Measurements from ENCODE around the gene RRAGB. TPM values are rescaled to one million over a fixed set of nuclear protein-coding genes. Genes with fewer than 3 reads are reported as not detected.
A peak's percentile ranks its signal among the peaks of the same experiment; 100 is the strongest.
"Not testable (repeated sequence)": the region's sequence is repeated elsewhere in the genome, so short reads cannot be mapped to it uniquely, and the experiment has no call there.

Gene RRAGB, protein sequence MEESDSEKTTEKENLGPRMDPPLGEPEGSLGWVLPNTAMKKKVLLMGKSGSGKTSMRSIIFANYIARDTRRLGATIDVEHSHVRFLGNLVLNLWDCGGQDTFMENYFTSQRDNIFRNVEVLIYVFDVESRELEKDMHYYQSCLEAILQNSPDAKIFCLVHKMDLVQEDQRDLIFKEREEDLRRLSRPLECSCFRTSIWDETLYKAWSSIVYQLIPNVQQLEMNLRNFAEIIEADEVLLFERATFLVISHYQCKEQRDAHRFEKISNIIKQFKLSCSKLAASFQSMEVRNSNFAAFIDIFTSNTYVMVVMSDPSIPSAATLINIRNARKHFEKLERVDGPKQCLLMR
- total RNA-seq, result 1 to 10 TPM; 4.9 to 5.3 TPM

DNA sequence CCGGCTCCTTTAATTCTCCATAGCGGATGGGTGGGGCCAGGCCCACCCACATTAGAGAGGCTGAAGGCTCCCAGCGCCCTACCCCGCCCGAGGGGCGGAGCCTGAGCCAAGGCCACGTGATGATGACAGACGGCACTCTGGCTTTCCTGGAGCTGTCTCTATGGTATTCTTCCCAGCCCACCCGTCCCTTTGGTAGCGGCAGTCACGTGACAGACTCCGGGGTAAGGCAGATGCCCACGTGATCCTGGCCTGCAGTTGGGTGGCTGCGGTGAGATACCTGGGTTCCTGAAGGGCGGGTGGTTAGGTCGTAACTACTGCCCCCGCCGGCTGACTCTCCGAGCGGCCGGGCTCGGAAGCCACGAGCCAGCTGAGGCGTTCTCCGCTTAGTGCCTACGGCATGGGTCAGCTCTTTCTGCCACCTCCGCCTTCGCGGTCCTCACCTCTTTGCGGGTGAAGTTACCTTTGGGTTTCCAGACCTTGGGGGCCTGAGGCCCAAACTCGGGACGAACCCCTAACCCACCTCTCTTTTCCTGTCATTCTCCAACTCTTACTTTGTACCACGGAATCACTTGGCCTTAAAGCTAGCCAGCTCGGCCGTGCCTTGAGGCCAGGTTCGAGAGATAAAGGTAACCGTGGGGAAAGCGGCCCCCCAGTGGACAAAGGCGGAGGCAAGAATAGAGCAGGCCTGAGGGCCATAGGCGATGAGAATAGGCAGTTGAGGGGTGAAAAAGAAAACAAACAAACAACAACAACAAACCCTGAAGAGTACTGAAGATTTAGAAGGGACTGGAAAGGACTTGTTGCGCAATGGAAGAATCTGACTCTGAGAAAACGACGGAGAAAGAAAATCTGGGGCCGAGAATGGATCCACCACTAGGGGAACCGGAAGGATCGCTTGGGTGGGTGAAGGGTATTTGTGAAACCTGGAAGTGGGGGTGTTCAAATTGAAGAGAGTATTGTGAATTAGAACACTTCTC, at the start of gene RRAGB:
Gene RRAGB, plus strand, starts transcription at position 229 of the 977 bp plus-strand sequence. Its CDS starts 579 bp downstream, at position 808.
- ChIA-PET CTCF (interaction anchor here (0.7 to 1.9 kb wide), 9 partner anchors 15 to 1010 kb away, joined by 3 to 14 read pairs (median 4); partner anchors contain the start of genes MAGEH1 and USP51), POLR2A (interaction anchor here (0.6 to 1.3 kb wide), 2 partner anchors 229 to 1973 kb away, joined by 3 read pairs; no protein-coding TSS in a partner anchor)
- Mint-ChIP-seq H3K27ac (peak within 1 kb of the TSS; percentile 87), H3K36me3 (peaks cover 16% of the 10 kb centered on the region), H3K9me3 (no peaks in the 10 kb centered on the region), H3K4me3 (peak within 1 kb of the TSS; percentile 83), H3K4me1 (ENCODE audit: low read depth) (peaks cover 35% of the 10 kb centered on the region), H3K27me3 (no peaks in the 10 kb centered on the region)
- DNase-seq, result peak; percentile 93
- intact Hi-C loops (cut with micrococcal nuclease), result loop anchor here (1.0 to 10.0 kb wide), 3 partner anchors 190 to 847 kb away; partner anchors contain the start of gene UBQLN2

DNA sequence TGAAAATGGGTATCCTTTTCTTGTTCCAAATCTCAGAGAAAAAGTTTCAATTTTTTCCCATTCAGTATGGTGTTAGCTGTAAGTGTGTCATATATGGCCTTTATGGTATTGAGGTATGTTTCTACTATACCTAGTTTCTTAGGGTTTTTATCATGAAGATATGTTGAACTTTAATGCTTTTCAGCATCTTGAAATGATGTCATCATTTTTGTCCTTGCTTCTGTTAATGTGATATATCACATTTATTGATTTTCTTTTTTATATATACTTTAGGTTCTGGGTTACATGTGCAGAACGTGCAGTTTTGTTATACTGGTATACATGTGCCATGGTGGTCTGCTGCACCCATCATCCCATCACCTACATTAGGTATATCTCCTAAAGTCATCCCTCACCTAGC, 49.5 kb upstream of the RRAGB start:
- no peaks in the 10 kb centered on the region for H3K4me1 Mint-ChIP-seq (ENCODE audit: low read depth)
- H3K9me3 Mint-ChIP-seq, result peaks cover 7% of the 10 kb centered on the region
- intact Hi-C loops (cut with micrococcal nuclease), result no loop called here
- no peak overlapping the region for H3K27ac Mint-ChIP-seq
- H3K36me3 Mint-ChIP-seq, result no peaks in the 10 kb centered on the region
- POLR2A ChIA-PET, result no interaction called here
- no peaks in the 10 kb centered on the region for H3K27me3 Mint-ChIP-seq
- H3K4me3 Mint-ChIP-seq, result no peak overlapping the region
- DNase-seq, result no peak
- CTCF ChIA-PET, result no interaction called here

DNA sequence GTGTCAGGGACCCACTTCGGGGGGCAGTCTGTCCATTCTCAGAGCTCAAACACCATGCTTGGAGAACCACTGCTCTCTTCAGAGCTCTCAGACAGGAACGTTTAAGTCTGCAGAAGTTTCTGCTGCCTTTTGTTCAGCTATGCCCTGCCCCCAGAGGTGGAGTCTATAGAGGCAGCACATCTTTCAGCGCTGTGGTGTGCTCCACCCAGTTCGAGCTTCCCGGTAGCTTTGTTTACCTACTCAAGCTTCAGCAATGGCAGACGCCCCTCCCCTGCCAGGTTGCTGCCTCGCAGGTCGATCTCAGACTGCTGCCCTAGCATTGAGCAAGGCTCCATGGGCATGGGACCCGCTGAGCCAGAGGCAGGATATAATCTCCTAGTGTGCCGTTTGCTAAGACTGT, 29.0 kb upstream of the RRAGB start:
- POLR2A ChIA-PET; H3K4me3 Mint-ChIP-seq; CTCF ChIA-PET; H3K27me3 Mint-ChIP-seq; H3K4me1 Mint-ChIP-seq (ENCODE audit: low read depth); H3K9me3 Mint-ChIP-seq; H3K36me3 Mint-ChIP-seq; H3K27ac Mint-ChIP-seq; intact Hi-C loops (cut with micrococcal nuclease); DNase-seq: not testable (repeated sequence)

DNA sequence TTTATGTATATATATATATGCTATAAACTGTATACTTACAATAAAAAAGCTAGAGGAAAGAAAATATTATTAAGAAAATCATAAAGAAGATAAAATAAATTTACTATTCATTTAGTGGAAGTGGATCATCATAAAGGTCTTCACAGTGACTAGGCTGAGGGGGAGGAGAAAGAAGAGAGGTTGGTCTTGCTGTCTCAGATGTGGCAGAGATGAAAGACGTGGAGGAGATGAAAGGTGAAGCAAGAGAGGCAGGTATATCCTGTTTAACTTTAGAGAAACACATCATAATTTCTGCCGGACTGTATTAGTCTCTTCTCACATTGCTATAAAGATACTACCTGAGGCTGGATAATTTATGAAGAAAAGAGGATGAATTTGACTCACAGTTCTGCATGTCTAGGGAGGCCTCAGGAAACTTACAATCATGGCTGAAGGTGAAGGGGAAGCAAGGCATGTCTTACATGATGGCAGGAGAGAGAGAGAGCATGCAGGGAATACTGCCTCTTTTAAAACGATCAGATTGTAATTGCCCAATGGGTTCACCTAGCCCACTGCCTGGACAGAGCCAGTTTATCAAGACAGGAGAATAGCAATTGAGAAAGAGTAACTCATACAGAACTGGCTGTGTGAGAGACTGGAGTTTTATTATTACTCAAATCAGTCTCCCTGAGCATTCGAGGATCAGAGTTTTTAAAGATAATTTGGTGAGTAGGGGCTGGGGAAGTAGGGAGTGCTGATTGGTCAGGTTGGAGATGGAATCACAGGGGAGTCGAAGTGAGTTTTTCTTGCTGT, 22.1 kb upstream of the RRAGB start:
- ChIA-PET POLR2A (no interaction called here), CTCF (no interaction called here)
- H3K9me3 Mint-ChIP-seq, result no peaks in the 10 kb centered on the region
- H3K36me3 Mint-ChIP-seq, result no peaks in the 10 kb centered on the region
- peak overlapping the region; percentile 75 for H3K27ac Mint-ChIP-seq
- DNase-seq, result no peak
- H3K4me1 Mint-ChIP-seq (ENCODE audit: low read depth), result peaks cover 27% of the 10 kb centered on the region
- intact Hi-C loops (cut with micrococcal nuclease), result no loop called here
- H3K27me3 Mint-ChIP-seq, result no peaks in the 10 kb centered on the region
- no peak overlapping the region for H3K4me3 Mint-ChIP-seq

DNA sequence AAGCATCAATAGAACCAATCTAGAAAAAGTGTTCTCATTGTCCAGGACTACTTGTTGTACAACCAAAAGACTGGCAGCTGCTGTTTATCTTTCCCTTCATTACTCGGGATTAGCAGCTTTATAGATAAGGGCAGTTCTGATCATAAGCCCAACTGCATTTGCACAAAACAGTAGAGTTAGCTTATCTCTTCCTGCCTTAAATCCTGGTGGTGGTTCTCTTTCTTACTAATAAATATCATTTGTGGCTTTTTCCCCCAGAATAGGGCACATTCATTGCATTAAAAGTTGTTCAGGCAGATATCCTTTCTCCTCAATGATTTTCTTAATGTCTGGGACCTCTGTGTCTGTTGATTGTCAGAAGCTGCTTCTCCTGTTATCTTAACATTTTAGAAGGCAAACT, 20.2 kb upstream of the RRAGB start:
- Mint-ChIP-seq H3K27ac (no peak overlapping the region), H3K4me1 (ENCODE audit: low read depth) (peaks cover 27% of the 10 kb centered on the region), H3K27me3 (no peaks in the 10 kb centered on the region), H3K4me3 (no peak overlapping the region), H3K36me3 (no peaks in the 10 kb centered on the region), H3K9me3 (no peaks in the 10 kb centered on the region)
- POLR2A ChIA-PET, result no interaction called here
- CTCF ChIA-PET, result interaction anchor here (0.6 kb wide), 1 partner anchor 1867 kb away, joined by 3 read pairs; no protein-coding TSS in a partner anchor
- intact Hi-C loops (cut with micrococcal nuclease), result no loop called here
- DNase-seq, result no peak

DNA sequence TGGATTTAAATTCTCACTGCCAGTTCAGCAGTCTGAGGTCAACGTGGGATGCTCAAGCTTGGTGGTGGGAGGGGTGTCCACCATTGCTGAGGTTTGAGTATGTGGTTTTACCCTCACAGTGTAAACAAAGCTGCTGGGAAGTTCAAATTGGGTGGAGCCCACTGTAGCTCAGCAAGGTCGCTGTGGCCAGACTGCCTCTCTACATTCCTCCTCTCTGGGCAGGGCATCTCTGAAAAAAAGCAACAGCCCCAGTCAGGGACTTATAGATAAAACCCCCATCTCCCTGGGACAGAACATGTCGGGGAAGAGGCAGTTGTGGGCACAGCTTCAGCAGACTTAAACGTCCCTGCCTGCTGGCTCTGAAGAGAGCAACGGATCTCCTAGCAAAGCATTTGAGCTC, 14.9 kb upstream of the RRAGB start:
- intact Hi-C loops (cut with micrococcal nuclease), result no loop called here
- no peak overlapping the region for H3K27ac Mint-ChIP-seq
- H3K4me3 Mint-ChIP-seq, result no peak overlapping the region
- no peaks in the 10 kb centered on the region for H3K36me3 Mint-ChIP-seq
- ChIA-PET CTCF (interaction anchor here (1.5 kb wide), 1 partner anchor 15 kb away, joined by 3 read pairs; the partner anchor contains the start of gene RRAGB), POLR2A (no interaction called here)
- H3K9me3 Mint-ChIP-seq, result peaks cover 3% of the 10 kb centered on the region
- no peak for DNase-seq
- peaks cover 36% of the 10 kb centered on the region for H3K4me1 Mint-ChIP-seq (ENCODE audit: low read depth)
- no peaks in the 10 kb centered on the region for H3K27me3 Mint-ChIP-seq

DNA sequence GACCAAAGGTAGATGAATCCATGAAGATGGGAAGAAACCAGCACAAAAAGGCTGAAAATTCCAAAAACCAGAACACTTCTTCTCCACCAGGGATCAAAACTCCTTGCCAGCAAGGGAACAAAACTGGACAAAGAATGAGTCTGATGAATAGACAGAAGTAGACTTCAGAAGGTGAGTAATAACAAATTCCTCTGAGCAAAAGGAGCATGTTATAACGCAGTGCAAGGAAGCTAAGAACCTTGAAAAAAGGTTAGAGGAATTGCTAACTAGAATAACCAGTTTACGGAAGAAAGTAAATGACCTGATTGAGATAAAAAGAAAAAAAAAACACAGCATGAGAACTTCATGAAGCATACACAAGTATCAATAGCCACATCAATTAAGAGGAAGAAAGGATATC, 14.1 kb upstream of the RRAGB start:
- POLR2A ChIA-PET; H3K4me3 Mint-ChIP-seq; intact Hi-C loops (cut with micrococcal nuclease); H3K27ac Mint-ChIP-seq; H3K9me3 Mint-ChIP-seq; H3K27me3 Mint-ChIP-seq; H3K36me3 Mint-ChIP-seq; DNase-seq: not testable (repeated sequence)
- CTCF ChIA-PET, result interaction anchor here (1.5 kb wide), 1 partner anchor 14 kb away, joined by 3 read pairs; the partner anchor contains the start of gene RRAGB
- H3K4me1 Mint-ChIP-seq (ENCODE audit: low read depth), result peaks cover 33% of the 10 kb centered on the region

DNA sequence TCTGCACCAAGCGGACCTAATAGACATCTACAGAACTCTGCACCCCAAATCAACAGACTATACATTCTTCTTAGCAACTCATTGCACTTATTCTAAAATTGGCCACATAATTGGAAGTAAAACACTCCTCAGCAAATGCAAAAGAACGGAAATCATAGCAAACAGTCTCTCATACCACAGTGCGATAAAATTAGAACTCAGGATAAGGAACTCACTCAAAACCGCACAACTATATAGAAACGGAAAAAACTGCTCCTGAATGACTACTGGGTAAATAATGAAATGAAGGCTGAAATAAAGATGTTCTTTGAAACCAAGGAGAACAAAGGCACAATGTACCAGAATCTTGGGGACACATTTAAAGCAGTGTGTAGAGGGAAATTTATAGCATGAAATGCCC, 12.5 kb upstream of the RRAGB start:
- H3K4me3 Mint-ChIP-seq; H3K9me3 Mint-ChIP-seq; intact Hi-C loops (cut with micrococcal nuclease); CTCF ChIA-PET; H3K36me3 Mint-ChIP-seq; POLR2A ChIA-PET; H3K27ac Mint-ChIP-seq; H3K27me3 Mint-ChIP-seq; DNase-seq: not testable (repeated sequence)
- H3K4me1 Mint-ChIP-seq (ENCODE audit: low read depth), result peaks cover 24% of the 10 kb centered on the region

DNA sequence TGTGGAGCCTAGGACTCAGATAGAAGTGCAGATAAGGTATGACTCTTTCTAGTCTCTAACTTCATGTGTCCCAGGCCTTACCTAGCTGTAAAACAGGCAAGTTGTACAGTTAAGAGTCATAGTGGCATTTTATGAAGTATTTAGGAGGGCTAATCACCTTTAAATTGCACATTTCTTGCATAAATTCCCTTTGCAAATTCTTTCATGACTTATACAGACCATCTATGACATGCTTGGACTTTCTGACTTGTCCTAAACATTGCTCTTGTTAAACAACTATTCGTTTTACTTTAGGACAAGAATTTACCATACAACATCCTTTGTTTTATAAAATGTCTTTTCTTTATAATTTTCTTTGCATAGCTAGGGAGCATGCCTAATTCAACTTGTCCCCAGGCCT, 7.8 kb upstream of the RRAGB start:
- intact Hi-C loops (cut with micrococcal nuclease), result loop anchor here (10.0 kb wide), 1 partner anchor 855 kb away; the partner anchor contains the start of gene UBQLN2
- Mint-ChIP-seq H3K9me3 (peaks cover 10% of the 10 kb centered on the region), H3K4me3 (no peak overlapping the region), H3K36me3 (no peaks in the 10 kb centered on the region), H3K27me3 (no peaks in the 10 kb centered on the region), H3K4me1 (ENCODE audit: low read depth) (peaks cover 8% of the 10 kb centered on the region), H3K27ac (no peak overlapping the region)
- ChIA-PET POLR2A (no interaction called here), CTCF (no interaction called here)
- DNase-seq, result no peak

DNA sequence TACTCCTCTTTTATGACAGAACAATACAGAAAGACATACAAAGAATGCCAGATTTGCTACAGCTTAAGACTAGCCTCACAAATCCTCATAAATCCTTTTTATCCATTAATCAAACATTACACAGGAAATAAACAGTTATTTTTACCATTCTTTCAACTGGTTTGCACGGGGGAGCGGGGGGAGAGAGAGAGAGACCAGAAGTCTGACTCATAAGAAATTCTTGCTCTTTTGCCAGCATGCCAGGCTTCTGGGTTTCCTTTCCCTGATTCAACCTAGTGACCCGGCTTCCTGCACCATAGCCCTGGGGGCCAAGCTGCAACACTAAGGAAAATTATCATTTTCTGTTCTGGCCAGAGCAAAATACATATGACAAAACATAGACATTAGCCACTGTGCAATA, 6.8 kb upstream of the RRAGB start:
- no peaks in the 10 kb centered on the region for H3K36me3 Mint-ChIP-seq
- intact Hi-C loops (cut with micrococcal nuclease), result loop anchor here (10.0 kb wide), 1 partner anchor 854 kb away; the partner anchor contains the start of gene UBQLN2
- no peaks in the 10 kb centered on the region for H3K27me3 Mint-ChIP-seq

DNA sequence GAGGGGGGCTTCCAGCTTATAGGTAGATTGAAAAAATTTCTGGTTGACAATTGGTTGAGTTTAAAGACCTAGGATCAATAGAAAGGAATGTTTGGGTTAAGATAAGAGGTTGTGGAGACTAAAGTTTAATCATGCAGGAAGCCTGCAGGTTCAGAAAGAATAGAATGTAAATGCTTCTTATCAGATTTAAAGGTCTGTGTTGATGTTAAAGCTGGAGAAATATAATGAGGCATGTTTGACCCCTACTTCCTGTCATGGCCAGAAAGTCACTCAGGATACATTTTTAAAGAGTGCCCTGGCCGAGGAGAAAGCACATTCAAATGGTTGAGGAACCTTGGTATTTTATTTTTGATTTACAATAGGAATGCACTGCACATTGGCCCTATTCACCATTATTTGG, 3.9 kb upstream of the RRAGB start:
- POLR2A ChIA-PET, result no interaction called here
- H3K27ac Mint-ChIP-seq, result no peak overlapping the region
- no peaks in the 10 kb centered on the region for H3K36me3 Mint-ChIP-seq
- intact Hi-C loops (cut with micrococcal nuclease), result loop anchor here (10.0 kb wide), 1 partner anchor 851 kb away; the partner anchor contains the start of gene UBQLN2
- H3K4me3 Mint-ChIP-seq, result no peak overlapping the region
- H3K9me3 Mint-ChIP-seq, result peaks cover 8% of the 10 kb centered on the region
- CTCF ChIA-PET, result no interaction called here
- peaks cover 14% of the 10 kb centered on the region for H3K4me1 Mint-ChIP-seq (ENCODE audit: low read depth)
- DNase-seq, result no peak
- H3K27me3 Mint-ChIP-seq, result no peaks in the 10 kb centered on the region

More for the DNA sequence above, 6.8 kb upstream of the RRAGB start:
- H3K27ac Mint-ChIP-seq, result no peak overlapping the region
- peaks cover 2% of the 10 kb centered on the region for H3K4me1 Mint-ChIP-seq (ENCODE audit: low read depth)
- no peak overlapping the region for H3K4me3 Mint-ChIP-seq
- no peak for DNase-seq
- POLR2A ChIA-PET, result no interaction called here
- CTCF ChIA-PET, result no interaction called here
- peaks cover 10% of the 10 kb centered on the region for H3K9me3 Mint-ChIP-seq

Measured in activated CD4-positive, alpha-beta memory T cell treated with anti-CD3 and anti-CD28 coated beads for 36 hours (primary cell).